ENCODE measurements around the gene PNLIPRP2. TPM values are rescaled to one million over a fixed set of nuclear protein-coding genes. Genes with fewer than 3 reads are reported as not detected.
A peak's percentile ranks its signal among the peaks of the same experiment; 100 is the strongest.

PNLIPRP2 gene
- total and polyA plus RNA-seq, 2 of the 8 experiments (the other 6 are each of a cell fraction or from before 2014, with no cell fraction given), result 0.11 TPM; not detected in 1

DNA sequence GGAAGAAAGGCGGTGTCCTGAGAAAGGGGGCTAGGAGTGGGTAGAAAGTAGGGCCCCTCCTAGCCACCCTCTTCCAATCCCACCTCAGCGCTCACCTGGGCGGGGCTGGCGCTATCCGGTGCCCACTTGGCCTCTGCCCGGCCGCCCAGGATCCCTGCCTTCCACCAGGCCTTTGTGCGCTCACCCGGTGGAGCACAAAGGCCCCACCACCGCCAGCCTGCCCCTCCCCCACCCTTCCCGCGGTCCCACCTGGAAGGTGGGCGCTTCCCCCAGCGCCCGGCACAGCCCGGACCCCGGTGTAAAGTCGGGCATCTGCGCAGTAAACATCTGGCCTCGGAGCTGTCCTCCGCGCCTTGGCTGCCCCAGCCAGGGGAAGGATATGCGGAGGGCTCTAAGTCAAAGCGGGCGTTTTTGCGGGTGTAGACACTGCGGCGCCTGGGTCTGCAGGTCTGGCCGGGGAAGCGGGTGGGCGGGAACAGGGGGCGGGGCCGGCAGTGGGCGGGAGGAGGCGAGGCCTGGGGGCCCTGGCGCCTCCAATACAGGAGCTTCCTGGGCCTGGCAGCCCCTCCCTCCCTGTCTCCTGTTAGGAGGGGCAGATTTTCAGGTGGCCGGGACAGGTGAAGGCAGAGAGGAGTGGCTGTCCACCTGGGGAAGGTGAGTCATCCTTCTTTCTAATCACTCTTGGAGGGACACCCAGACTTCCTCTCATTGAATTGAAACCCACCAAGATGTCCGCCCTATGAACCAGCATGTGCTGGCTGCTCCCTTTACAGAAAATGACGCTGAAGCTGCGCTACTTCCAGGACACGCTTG is 49.3 kb downstream of the PNLIPRP2 start:
- 0 out of 4 replicates have a peak, but pooled peaks cover 0 to 4% of the 10 kb centered on the region in 2 experiments for H3K79me2 ChIP-seq (ENCODE audit: control insufficient read depth in 1 of 2, insufficient read depth in 2 of 2, low read length in 2 of 2)
- H3K23ac ChIP-seq (ENCODE audit: insufficient read length), result no peak overlapping the region
- peak overlapping the region; percentile 69 for H4K91ac ChIP-seq (replicated peaks; ENCODE audit: insufficient read length, low read length)
- peak overlapping the region; percentile 68 to 75 for H3K4me2 ChIP-seq (ENCODE audit: insufficient read depth in 1 of 2, low read depth in 2 of 2, low read length in 2 of 2)
- H3K4ac ChIP-seq (replicated peaks; ENCODE audit: insufficient read length, low read depth, low read length), result no peak overlapping the region
- WGBS, 2 experiments (ENCODE audit: extremely low coverage in 1 of 2, insufficient coverage in 1 of 2, insufficient read length in 1 of 2, insufficient replicate concordance in 2 of 2, low coverage in 1 of 2, low lambda C conversion rate in 2 of 2, missing lambda C conversion rate in 1 of 2), result 19% methylated on average over 16 of the region's 41 CpGs; no CpG with 5 or more reads in 1 of the 2 experiments
- peak overlapping the region; percentile 72 for H3K14ac ChIP-seq (ENCODE audit: insufficient read length)
- peak overlapping the region; percentile 75; the same call in 1 of the 2 replicates for H3K27ac ChIP-seq (ENCODE audit: low read depth, low read length)
- DNase-seq (ENCODE audit: low read depth in 1 of 2, low spot score in 2 of 2) (peak in 1 of 2 experiments; percentile 80), FAIRE-seq (no peak)
- H3K4me1 ChIP-seq (replicated peaks in 1 of 4; ENCODE audit: control insufficient read depth in 3 of 4, insufficient read depth in 4 of 4, low read length in 3 of 4), result peaks cover 0 to 14% (median 11%) of the 10 kb centered on the region in 4 experiments; a peak in 6 of 7 replicates
- peak overlapping the region; percentile 91 for H4K5ac ChIP-seq (ENCODE audit: insufficient read length, low read depth, low read length)
- no peaks in the 10 kb centered on the region for H3K9me3 ChIP-seq (ENCODE audit: insufficient read depth in 2 of 2, low read depth in 1 of 2, low read length in 1 of 2)
- H3K27me3 ChIP-seq (replicated peaks in 1 of 4; ENCODE audit: control insufficient read depth in 3 of 4, extremely low read depth in 1 of 4, insufficient read depth in 3 of 4, low read length in 3 of 4), result no peaks in the 10 kb centered on the region
- ChIA-PET POLR2A (ENCODE audit: partially characterized antibody) (interaction anchor here (1.0 to 1.8 kb wide), 4 partner anchors 10 to 36 kb away, joined by 3 to 10 read pairs (median 4); no protein-coding TSS in a partner anchor), CTCF (ENCODE audit: partially characterized antibody) (interaction anchor here (0.5 to 3.7 kb wide), 4 partner anchors 12 to 162 kb away, joined by 3 to 26 read pairs (median 3); no protein-coding TSS in a partner anchor)
- 0 out of 2 replicates have a peak overlapping the region, but pooled peaks have one; percentile 91 for H2BK12ac ChIP-seq (ENCODE audit: low read depth, low read length)
- H2BK20ac ChIP-seq (ENCODE audit: low read length), result no peak overlapping the region
- no peak overlapping the region for H3K56ac ChIP-seq (replicated peaks; ENCODE audit: insufficient read length, low read depth, low read length)
- H3K18ac ChIP-seq (ENCODE audit: extremely low read depth, low read length), result peak overlapping the region; percentile 68; the same call in 1 of the 2 replicates
- H4K20me1 ChIP-seq (replicated peaks in 1 of 2; ENCODE audit: control insufficient read depth in 1 of 2, insufficient read depth in 2 of 2, low read length in 2 of 2), result no peaks in the 10 kb centered on the region
- peaks cover 2% of the 10 kb centered on the region; the same call in 1 of the 2 replicates for H3K79me1 ChIP-seq (ENCODE audit: low read depth, low read length)
- peak overlapping the region; percentile 92 for H4K8ac ChIP-seq (ENCODE audit: extremely low read depth, insufficient read depth, low read length)
- H2BK5ac ChIP-seq (ENCODE audit: low read depth, low read length), result peak overlapping the region; percentile 47; the same call in 1 of the 2 replicates
- H2AK5ac ChIP-seq (ENCODE audit: low read depth, low read length), result no peak overlapping the region
- peak overlapping the region; percentile 83 to 90 (median 85) for H3K9ac ChIP-seq (replicated peaks in 1 of 4; ENCODE audit: extremely low read depth in 1 of 4, low read depth in 3 of 4, low read length in 3 of 4)
- H3K23me2 ChIP-seq (ENCODE audit: low read depth, low read length), result no peaks in the 10 kb centered on the region; the same call in none of the 2 replicates
- H3K36me3 ChIP-seq (ENCODE audit: control insufficient read depth in 2 of 4, insufficient read depth in 4 of 4, low read length in 3 of 4), result peaks cover 5 to 25% (median 10%) of the 10 kb centered on the region in 4 experiments; a peak in 7 of 8 replicates
- H2AFZ ChIP-seq (ENCODE audit: low read length), result peak overlapping the region; percentile 21; the same call in 1 of the 2 replicates
- no peak overlapping the region; the same call in 1 of the 2 replicates for H2BK15ac ChIP-seq (ENCODE audit: low read length)
- H3K4me3 ChIP-seq (ENCODE audit: extremely low read depth in 1 of 4, insufficient read depth in 2 of 4, low read depth in 3 of 4, low read length in 4 of 4), result peak overlapping the region; percentile 68 to 89 (median 78)
- no peak overlapping the region for H2BK120ac ChIP-seq (replicated peaks; ENCODE audit: low read depth, low read length)
- TF ChIP-seq GTF2F1 (IDR thresholded peaks at IDR 0.05; ENCODE audit: borderline replicate concordance, low read depth, low read length), result no peak
- TF ChIP-seq PHF8 (conservative IDR thresholded peaks at IDR 0.05; ENCODE audit: low read depth, low read length), result peak; percentile 78; the same call in 1 of the 2 replicates
- peak; percentile 77 for TF ChIP-seq YY1 (IDR thresholded peaks at IDR 0.05; ENCODE audit: low read depth, low read length)
- TF ChIP-seq TEAD4 (IDR thresholded peaks at IDR 0.05; ENCODE audit: low read depth, low read length), result no peak
- TF ChIP-seq, protein P1, sequence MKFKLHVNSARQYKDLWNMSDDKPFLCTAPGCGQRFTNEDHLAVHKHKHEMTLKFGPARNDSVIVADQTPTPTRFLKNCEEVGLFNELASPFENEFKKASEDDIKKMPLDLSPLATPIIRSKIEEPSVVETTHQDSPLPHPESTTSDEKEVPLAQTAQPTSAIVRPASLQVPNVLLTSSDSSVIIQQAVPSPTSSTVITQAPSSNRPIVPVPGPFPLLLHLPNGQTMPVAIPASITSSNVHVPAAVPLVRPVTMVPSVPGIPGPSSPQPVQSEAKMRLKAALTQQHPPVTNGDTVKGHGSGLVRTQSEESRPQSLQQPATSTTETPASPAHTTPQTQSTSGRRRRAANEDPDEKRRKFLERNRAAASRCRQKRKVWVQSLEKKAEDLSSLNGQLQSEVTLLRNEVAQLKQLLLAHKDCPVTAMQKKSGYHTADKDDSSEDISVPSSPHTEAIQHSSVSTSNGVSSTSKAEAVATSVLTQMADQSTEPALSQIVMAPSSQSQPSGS (IDR thresholded peaks at IDR 0.05; ENCODE audit: low read length), result no peak
- TF ChIP-seq CEBPB (IDR thresholded peaks at IDR 0.05; ENCODE audit: low read depth, low read length), result no peak
- no peak for TF ChIP-seq BCL11A (IDR thresholded peaks at IDR 0.05; ENCODE audit: low read depth in 2 of 2, low read length in 2 of 2)
- TF ChIP-seq BACH1 (IDR thresholded peaks at IDR 0.05; ENCODE audit: low read length), result no peak
- TF ChIP-seq TCF12 (IDR thresholded peaks at IDR 0.05; ENCODE audit: low read depth, low read length), result 0 out of 2 replicates have a peak, but pooled peaks have one; percentile 5
